ENCODE results near the gene HERC5.

DNA sequence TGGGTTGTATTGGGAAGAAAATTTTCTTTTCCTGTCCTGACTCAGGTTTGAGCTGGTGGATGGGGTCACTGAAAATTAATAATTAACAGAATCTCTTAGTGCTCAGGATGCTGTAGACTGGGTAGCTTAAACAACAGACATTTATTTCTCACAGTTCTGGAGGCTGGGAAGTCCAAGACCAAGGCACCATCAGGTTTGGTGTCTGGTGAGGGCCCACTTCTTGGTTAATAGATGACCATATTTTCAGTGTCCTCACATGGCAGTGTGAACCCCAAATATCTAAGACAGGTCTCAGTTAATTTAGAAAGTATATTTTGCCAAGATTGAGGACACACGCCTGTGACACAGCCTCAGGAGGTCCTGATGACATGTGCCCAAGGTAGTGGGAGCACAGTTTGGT is 47.1 kb upstream of the HERC5 start:
- TF ChIP-seq EZH2 (IDR thresholded peaks at IDR 0.05; ENCODE audit: insufficient read depth, poor library complexity, severe bottlenecking) = no peak
- no peak for TF ChIP-seq EZH2phosphoT487 (IDR thresholded peaks at IDR 0.05; ENCODE audit: insufficient read depth, low read depth)
